EH (cell line): ENCODE measurements around the gene KCNK2.
A peak's percentile ranks its signal among the peaks of the same experiment; 100 is the strongest.

ENCODE experiments used
- DNase-seq: peaks from one replicate; pipeline ENCODE4 v3.0.0-alpha.2; 2015; ENCODE audit warnings: low read depth

Gene KCNK2

DNA sequence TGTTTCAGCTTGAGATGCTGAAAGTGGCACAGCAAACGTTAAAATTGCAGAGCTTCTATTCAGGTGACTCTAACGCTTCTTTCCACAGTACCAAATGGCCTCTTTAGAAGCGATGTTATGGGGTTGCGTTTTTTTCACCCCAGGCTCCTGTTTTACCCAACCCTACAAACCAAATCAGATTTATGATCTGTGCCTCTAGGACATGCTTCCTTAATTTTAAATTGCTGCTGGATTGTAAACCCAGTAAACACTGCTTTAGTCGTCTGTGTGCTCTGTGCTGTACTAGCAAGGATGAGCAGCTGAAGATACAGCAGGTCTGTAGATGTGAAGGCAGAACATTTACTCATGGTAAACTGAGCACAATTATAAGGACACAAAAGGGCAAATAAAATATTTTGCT is 13.0 kb downstream of the KCNK2 start:
- no peak for DNase-seq

- DNase-seq = no peak
These were observed 19.0 kb downstream of the KCNK2 start for GRCh38 chr1:215101511-215101910.

DNA sequence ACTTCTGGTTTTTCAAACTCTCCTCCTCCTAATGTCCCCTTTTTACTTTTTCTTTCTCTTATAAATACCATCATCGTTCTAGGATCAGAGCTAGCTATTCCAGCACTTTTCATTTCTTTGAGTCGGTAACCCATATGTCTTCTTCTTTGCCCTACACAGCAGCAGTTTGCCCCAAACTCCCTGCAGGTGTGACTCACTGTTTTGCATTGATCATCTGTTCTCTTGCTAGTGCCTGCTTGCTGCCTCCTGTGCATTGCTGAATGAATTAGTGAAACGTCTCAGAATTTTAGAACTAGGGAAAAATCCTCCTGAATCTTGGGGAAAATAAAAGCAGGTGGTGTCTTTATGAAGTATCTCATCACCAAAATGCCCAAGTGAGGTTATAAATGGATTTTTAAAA is 21.7 kb downstream of the KCNK2 start:
- no peak for DNase-seq

- DNase-seq = no peak
These were observed 23.5 kb downstream of the KCNK2 start for GRCh38 chr1:215106067-215106466.

GRCh38 chr1:215109171-215109570 is 26.6 kb downstream of the KCNK2 start:
- no peak for DNase-seq

DNA sequence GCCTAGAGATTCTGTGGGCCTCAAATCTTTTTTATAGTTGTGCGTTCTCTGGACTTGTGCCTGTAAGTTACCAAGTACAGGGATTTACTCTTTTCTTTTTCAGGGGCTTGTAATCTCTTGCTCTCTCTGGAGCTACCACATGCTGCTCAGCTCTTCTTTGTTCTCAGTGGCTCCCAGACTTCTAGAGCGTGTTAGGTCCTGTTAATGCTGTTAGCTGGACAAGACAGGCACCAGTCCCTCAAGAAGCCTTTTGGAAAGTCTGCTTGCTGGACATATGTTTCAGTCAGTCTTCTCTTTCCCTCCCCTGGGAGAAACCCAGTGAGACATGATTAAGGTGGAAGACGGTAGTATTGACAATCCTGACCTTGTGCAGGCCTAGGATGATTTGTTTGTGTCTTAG is 29.4 kb downstream of the KCNK2 start:
- no peak for DNase-seq

GRCh38 chr1:215113776-215114153 is 31.2 kb downstream of the KCNK2 start:
- no peak for DNase-seq

DNA sequence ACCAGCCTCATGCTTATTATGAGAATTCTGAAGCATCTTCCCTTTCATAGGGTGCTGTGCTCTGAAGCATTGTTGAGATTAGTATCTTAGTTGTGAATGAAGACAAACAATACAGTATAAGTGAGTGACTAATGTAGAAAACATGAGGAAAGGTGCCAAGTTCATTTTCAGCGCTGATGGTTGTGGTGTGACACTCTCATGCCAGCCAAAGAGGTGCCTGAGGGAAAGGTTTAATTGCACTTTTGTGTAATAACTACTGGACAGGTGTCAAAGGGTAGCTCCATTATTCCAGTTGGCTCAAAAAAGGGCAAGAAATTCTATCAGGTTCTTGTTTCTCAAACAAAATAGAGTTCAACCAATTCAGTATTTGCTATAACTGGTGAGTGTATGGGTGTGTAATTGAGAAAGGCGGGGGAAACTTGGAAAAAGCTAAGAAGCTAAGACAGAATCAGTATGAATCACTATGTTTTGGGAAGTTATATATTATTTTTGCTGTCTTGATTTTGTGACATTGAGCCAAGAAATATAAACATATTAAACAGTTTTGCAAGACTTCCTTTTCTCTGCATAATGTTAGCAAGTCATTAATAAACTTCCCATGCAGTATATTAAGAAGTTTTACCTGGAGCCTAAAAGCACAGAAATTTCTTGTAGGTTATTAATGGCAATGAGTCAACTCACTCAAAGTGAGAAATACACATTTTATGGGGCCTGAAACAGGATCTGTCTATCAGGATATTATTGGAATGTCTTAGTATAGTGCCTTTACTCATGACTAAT is 31.8 kb downstream of the KCNK2 start:
- DNase-seq = peak; percentile 92

GRCh38 chr1:215115760-215116159 is 33.2 kb downstream of the KCNK2 start:
- no peak for DNase-seq

- no peak for DNase-seq
These were observed 35.5 kb downstream of the KCNK2 start for GRCh38 chr1:215118081-215118480.

DNA sequence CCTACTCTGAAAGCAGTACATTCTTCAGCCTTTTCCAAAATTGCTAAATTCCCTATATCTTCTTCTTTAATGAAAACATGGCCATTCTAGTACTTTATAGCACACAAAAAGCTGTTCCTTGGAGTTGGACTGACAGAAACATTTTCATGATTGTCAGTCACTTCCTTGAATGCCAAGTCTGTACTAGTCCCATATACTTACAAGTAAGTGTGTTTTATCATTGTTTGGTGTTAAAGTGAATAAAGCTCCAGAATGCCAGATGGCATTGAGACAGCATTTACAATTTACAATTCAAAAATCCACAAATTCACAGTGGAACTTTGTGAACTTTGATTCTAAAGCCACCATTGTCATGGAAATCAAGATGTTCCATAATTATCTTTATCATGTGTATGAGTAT is 36.5 kb downstream of the KCNK2 start:
- DNase-seq = no peak

- DNase-seq = no peak
These were observed 37.3 kb downstream of the KCNK2 start for GRCh38 chr1:215119719-215120365.

DNA sequence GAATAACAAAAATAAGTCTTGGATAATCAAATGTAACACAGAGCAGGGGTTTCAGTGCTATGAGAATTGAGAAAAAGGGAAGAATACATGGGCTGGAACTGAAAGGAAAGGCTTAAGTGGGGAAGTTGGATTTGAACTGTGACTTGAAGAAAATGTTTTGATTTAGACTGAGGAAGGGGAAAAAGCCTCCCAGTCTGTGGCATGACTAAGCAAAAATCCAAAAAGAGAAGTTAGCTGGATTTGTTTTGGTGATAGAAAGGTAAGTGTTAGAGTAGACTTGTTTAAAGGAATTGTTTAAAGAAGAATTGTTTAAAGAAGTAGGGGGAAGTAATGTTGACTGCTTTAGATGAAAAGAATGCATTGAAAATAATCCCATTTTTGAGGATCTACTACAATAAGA is 46.0 kb downstream of the KCNK2 start:
- no peak for DNase-seq

- no peak for DNase-seq
These were observed 48.8 kb downstream of the KCNK2 start for GRCh38 chr1:215131291-215131690.

DNA sequence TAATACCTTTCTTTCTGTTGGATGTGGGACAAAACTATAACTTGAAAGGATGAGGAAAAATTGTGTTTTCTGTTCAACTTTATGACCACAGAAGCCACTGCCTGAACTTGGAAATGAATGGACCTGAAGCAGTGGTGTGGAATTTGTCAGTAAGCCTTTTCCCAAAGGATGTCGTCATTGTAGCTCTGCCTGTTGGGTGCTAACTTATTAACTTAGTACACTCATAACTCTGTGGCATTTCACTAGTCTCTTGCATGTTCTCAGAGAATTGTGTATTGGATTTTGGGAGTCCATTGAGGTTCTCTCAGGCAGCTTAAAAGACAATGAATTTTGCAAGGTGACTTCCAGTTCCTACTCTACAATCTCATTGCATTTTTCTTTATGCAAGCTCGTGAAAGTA is 49.6 kb downstream of the KCNK2 start:
- peak; percentile 32 for DNase-seq

- no peak for DNase-seq
These were observed 51.0 kb downstream of the KCNK2 start for GRCh38 chr1:215133532-215133931.

GRCh38 chr1:215137985-215138384 is 55.4 kb downstream of the KCNK2 start:
- no peak for DNase-seq

- DNase-seq = no peak
These were observed 57.6 kb downstream of the KCNK2 start for GRCh38 chr1:215140135-215140534.

- no peak for DNase-seq
These were observed 58.9 kb downstream of the KCNK2 start for GRCh38 chr1:215141460-215141859.

DNA sequence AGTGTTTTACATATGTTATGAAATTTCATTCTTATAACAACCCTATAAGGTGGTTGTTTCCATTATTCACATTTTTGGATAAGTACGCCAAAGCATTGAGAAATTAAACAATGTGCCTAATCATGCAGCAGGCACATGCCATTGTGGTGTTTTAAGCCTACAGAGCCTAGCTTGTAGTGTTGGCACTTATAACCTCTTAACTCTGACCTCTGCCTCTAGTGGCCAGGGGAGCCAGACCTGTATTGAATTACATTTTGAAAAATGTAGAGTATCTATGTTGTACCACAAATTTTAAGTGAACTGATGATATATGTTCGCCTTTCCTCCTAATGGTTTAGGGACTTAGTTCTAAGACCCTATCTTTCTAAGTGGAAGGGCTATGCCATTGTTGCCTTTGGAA is 61.0 kb downstream of the KCNK2 start:
- no peak for DNase-seq

GRCh38 chr1:215146240-215146975 is 63.9 kb downstream of the KCNK2 start:
- peak; percentile 55 for DNase-seq

GRCh38 chr1:215147024-215147423 is 64.5 kb downstream of the KCNK2 start:
- DNase-seq = no peak
